ENCODE data around the gene CCSER1. TPM values are rescaled to one million over a fixed set of nuclear protein-coding genes. Genes with fewer than 3 reads are reported as not detected.

The CCSER1 gene
- polyA plus RNA-seq, 3 donors = 0.09 to 0.75 (median 0.13) TPM

GRCh38 chr4:90441770-90442169 lies 314.6 kb downstream of the CCSER1 start:
- WGBS (ENCODE audit: insufficient coverage) = no CpG with 5 or more reads among the region's 2 CpGs
- no peaks in the 10 kb centered on the region for H3K4me1 Mint-ChIP-seq

GRCh38 chr4:90442619-90443018 lies 315.4 kb downstream of the CCSER1 start:
- no peak overlapping the region for H3K27ac ChIP-seq (ENCODE audit: low read depth in 1 of 2, low read length in 2 of 2)
- Mint-ChIP-seq H3K4me1 (no peaks in the 10 kb centered on the region), H3K27me3 (ENCODE audit: low read depth in 3 of 3) (no peaks in the 10 kb centered on the region), H3K4me3 (no peak overlapping the region), H3K27ac (no peak overlapping the region), H3K9me3 (peaks cover 0 to 5% (median 2%) of the 10 kb centered on the region in 7 donors), H3K36me3 (no peaks in the 10 kb centered on the region)
- DNase-seq = no peak
- H3K27me3 ChIP-seq (ENCODE audit: control insufficient read depth in 2 of 2, insufficient read depth in 2 of 2, low read length in 2 of 2) = no peaks in the 10 kb centered on the region
- H3K79me2 ChIP-seq (ENCODE audit: insufficient read depth, low read length) = no peaks in the 10 kb centered on the region
- no peak overlapping the region for H3K4me2 ChIP-seq (replicated peaks; ENCODE audit: extremely low read depth, low read length, poor library complexity, severe bottlenecking)
- intact Hi-C loops (cut with micrococcal nuclease) = no loop called here
- H3K4me1 ChIP-seq (ENCODE audit: control insufficient read depth in 1 of 2, insufficient read depth in 2 of 2, low read length in 2 of 2) = no peaks in the 10 kb centered on the region
- no peaks in the 10 kb centered on the region for H3K36me3 ChIP-seq (replicated peaks in 1 of 2; ENCODE audit: control insufficient read depth in 1 of 2, insufficient read depth in 2 of 2, low read length in 2 of 2)
- no peak for TF ChIP-seq CTCF (IDR thresholded peaks at IDR 0.05)
- H3K9ac ChIP-seq (ENCODE audit: insufficient read depth, low read length, poor library complexity, severe bottlenecking) = no peak overlapping the region
- WGBS (ENCODE audit: insufficient coverage) = no CpG with 5 or more reads among the region's 2 CpGs
- no peak overlapping the region for H3K4me3 ChIP-seq (replicated peaks in 1 of 3; ENCODE audit: low read depth in 2 of 3, low read length in 3 of 3)
- H2AFZ ChIP-seq (ENCODE audit: insufficient read depth, low read depth, low read length, poor library complexity, severe bottlenecking) = no peak overlapping the region
- H4K20me1 ChIP-seq (ENCODE audit: insufficient read depth, low read length) = no peaks in the 10 kb centered on the region
- H3K9me3 ChIP-seq (replicated peaks in 1 of 2; ENCODE audit: control insufficient read depth in 1 of 2, insufficient read depth in 1 of 2, low read length in 2 of 2) = no peaks in the 10 kb centered on the region

More at GRCh38 chr4:90441770-90442169, 314.6 kb downstream of the CCSER1 start:
- Histone ChIP-seq H3K9me3 (replicated peaks in 1 of 2; ENCODE audit: control insufficient read depth in 1 of 2, insufficient read depth in 1 of 2, low read length in 2 of 2) (peaks cover 0 to 2% of the 10 kb centered on the region in 2 donors), H3K9ac (ENCODE audit: insufficient read depth, low read length, poor library complexity, severe bottlenecking) (no peak overlapping the region), H2AFZ (ENCODE audit: insufficient read depth, low read depth, low read length, poor library complexity, severe bottlenecking) (no peak overlapping the region), H4K20me1 (ENCODE audit: insufficient read depth, low read length) (no peaks in the 10 kb centered on the region), H3K4me1 (ENCODE audit: control insufficient read depth in 1 of 2, insufficient read depth in 2 of 2, low read length in 2 of 2) (no peaks in the 10 kb centered on the region), H3K4me3 (replicated peaks in 1 of 3; ENCODE audit: low read depth in 2 of 3, low read length in 3 of 3) (no peak overlapping the region), H3K79me2 (ENCODE audit: insufficient read depth, low read length) (no peaks in the 10 kb centered on the region), H3K4me2 (replicated peaks; ENCODE audit: extremely low read depth, low read length, poor library complexity, severe bottlenecking) (no peak overlapping the region), H3K27me3 (ENCODE audit: control insufficient read depth in 2 of 2, insufficient read depth in 2 of 2, low read length in 2 of 2) (no peaks in the 10 kb centered on the region), H3K36me3 (replicated peaks in 1 of 2; ENCODE audit: control insufficient read depth in 1 of 2, insufficient read depth in 2 of 2, low read length in 2 of 2) (no peaks in the 10 kb centered on the region), H3K27ac (ENCODE audit: low read depth in 1 of 2, low read length in 2 of 2) (no peak overlapping the region)
- Mint-ChIP-seq H3K27ac (no peak overlapping the region), H3K4me3 (no peak overlapping the region), H3K36me3 (no peaks in the 10 kb centered on the region), H3K27me3 (ENCODE audit: low read depth in 3 of 3) (no peaks in the 10 kb centered on the region), H3K9me3 (peaks cover 0 to 7% (median 2%) of the 10 kb centered on the region in 7 donors)
- no peak for TF ChIP-seq CTCF (IDR thresholded peaks at IDR 0.05)
- intact Hi-C loops (cut with micrococcal nuclease) = no loop called here
- no peak for DNase-seq

All from CD14-positive monocyte (primary cell).